GM12892 (cell line): ENCODE results near the gene IFITM10.

Source experiments
- POLR2A ChIP-seq: IDR thresholded peaks from 2 replicates; pipeline ENCODE4 v1.6.1; 2011; ENCODE audit warnings: low read depth, low read length, control low read depth
- POLR2AphosphoS5 ChIP-seq: IDR thresholded peaks from 2 replicates; pipeline ENCODE4 v1.6.1; 2011; ENCODE audit warnings: low read depth, low read length, control low read depth
- TAF1 ChIP-seq: IDR thresholded peaks from 2 replicates; pipeline ENCODE4 v1.6.1; 2011; ENCODE audit warnings: low read depth, mild to moderate bottlenecking, control low read depth, low read length, borderline replicate concordance

DNA sequence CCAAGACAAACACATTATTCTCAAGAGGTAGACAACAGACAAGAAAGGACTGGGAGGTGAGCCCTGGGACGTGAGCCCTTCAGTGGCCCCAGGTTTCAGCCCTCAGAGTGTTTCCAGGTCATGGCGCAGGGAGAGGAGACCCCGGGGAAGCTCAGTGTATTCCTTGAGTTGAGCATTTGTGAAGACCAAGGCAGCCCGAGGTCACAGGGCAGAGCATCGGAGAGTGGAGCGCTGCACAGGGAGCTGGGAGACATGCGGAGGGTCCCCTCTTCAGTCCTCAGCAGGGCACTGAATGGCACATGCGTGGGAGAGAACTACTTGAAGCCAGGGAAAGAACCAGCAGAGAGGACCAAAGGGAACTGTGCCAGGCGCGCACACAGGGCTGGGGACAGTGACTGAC lies 41.7 kb downstream of the IFITM10 start:
- no peak for TF ChIP-seq POLR2AphosphoS5
- no peak for TF ChIP-seq POLR2A
- no peak for TF ChIP-seq TAF1
